DOHH2 (cell line): ENCODE results near the gene ATP8B1.

ENCODE experiments used
- EZH2phosphoT487 ChIP-seq: fragments of 200-600 bp; sonication (generic); IDR thresholded peaks from 2 replicates; pipeline ENCODE4 v1.6.1; 2017; ENCODE audit warnings: borderline replicate concordance, mild to moderate bottlenecking, antibody characterized with exemption, low read length, moderate library complexity, mixed read lengths
- TF ChIP-seq, protein P1 (sequence below): fragments of 200-600 bp; sonication (generic); IDR thresholded peaks from one replicate; pipeline ENCODE4 v1.5.1; 2014; ENCODE audit warnings: antibody characterized with exemption, mild to moderate bottlenecking, low read depth, low read length; ENCODE audit not compliant: poor library complexity, severe bottlenecking

DNA sequence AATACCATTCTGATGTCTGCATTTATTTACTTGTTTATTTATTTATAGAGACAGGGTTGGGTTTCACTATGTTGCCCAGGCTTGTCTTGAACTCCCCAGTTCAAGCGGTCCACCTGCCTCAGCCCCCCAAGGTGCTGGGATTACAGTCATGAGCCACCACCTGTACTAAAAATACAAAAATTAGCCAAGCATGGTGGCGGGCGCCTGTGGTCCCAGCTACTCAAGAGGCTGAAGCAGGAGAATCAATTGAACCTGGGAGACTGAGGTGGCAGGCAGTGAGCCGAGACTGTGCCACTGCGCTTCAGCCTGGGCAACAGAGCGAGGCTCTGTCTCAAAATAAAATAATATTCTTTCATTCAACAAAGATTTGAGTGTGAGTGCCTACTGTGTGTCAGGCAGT is 2.0 kb upstream of the ATP8B1 start:
- TF ChIP-seq, protein P1, sequence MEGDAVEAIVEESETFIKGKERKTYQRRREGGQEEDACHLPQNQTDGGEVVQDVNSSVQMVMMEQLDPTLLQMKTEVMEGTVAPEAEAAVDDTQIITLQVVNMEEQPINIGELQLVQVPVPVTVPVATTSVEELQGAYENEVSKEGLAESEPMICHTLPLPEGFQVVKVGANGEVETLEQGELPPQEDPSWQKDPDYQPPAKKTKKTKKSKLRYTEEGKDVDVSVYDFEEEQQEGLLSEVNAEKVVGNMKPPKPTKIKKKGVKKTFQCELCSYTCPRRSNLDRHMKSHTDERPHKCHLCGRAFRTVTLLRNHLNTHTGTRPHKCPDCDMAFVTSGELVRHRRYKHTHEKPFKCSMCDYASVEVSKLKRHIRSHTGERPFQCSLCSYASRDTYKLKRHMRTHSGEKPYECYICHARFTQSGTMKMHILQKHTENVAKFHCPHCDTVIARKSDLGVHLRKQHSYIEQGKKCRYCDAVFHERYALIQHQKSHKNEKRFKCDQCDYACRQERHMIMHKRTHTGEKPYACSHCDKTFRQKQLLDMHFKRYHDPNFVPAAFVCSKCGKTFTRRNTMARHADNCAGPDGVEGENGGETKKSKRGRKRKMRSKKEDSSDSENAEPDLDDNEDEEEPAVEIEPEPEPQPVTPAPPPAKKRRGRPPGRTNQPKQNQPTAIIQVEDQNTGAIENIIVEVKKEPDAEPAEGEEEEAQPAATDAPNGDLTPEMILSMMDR, result no peak
- TF ChIP-seq EZH2phosphoT487, result no peak
